GM12878 (cell line): ENCODE data around the gene TMEM11. TPM values are rescaled to one million over a fixed set of nuclear protein-coding genes. Genes with fewer than 3 reads are reported as not detected.

ENCODE experiments used
- ATAC-seq: fragments of 200-7000 bp; cut with Tn5 transposase; 3 replicates; pipeline ENCODE4 v1.9.1; 2020; ENCODE audit warnings: mild to moderate bottlenecking, moderate library complexity
- BruUV-seq: library from RNA; stranded (reverse); fragments of 400-500 nt; replicated peaks from 2 replicates; lab custom pipeline; 2021; lab: Mats Ljungman, UMichigan
- CTCF ChIA-PET: fragments of 300-600 bp; sonication (Branson Sonifier 250); formaldehyde crosslinking; extraction: SDS; loops from one replicate; lab custom pipeline; 2021; ENCODE audit warnings: inconsistent platforms; lab: Yijun Ruan, JAX
- POLR2A ChIA-PET: fragments of 350-600 bp; formaldehyde crosslinking; extraction: SDS; loops from one replicate; lab custom pipeline; 2021; ENCODE audit warnings: inconsistent platforms; lab: Charles Lee
- RAD21 ChIA-PET: fragments of 300-600 bp; sonication (Branson Sonifier 250); formaldehyde crosslinking; loops from one replicate; lab custom pipeline; 2023; ENCODE audit warnings: antibody characterized with exemption; ENCODE audit not compliant: unreplicated experiment; lab: Charles Lee
- SMC1A ChIA-PET: fragments of 300-600 bp; sonication (Branson Sonifier 250); formaldehyde crosslinking; loops from one replicate; lab custom pipeline; 2023; ENCODE audit not compliant: unreplicated experiment, uncharacterized antibody; lab: Charles Lee
- DNase-seq: peaks from one replicate; pipeline ENCODE4 v3.0.0-alpha.2; 2011; ENCODE audit warnings: low read depth, low spot score
- FAIRE-seq: peaks from 3 replicates; lab custom pipeline; 2011; peaks lifted over from hg19 to GRCh38; lab: Jason Lieb, UNC
- H2AFZ ChIP-seq: 2 replicates; pipeline ENCODE4 v1.6.0; 2011; ENCODE audit warnings: low read depth, low read length, control low read depth; ENCODE audit not compliant: control insufficient read depth
- H3K27ac ChIP-seq: 2 replicates; pipeline ENCODE4 v1.5.1; 2011; ENCODE audit warnings: control low read depth; ENCODE audit not compliant: control insufficient read depth, insufficient read depth
- H3K27me3 ChIP-seq, 2 experiments: replicated peaks in 1 of 2; 2 replicates each; pipeline versions ENCODE4 v1.6.0 to v1.6.1; 2011; ENCODE audit warnings: low read length in 1 of 2; ENCODE audit not compliant: control insufficient read depth in 2 of 2, insufficient read depth in 2 of 2
- H3K36me3 ChIP-seq, 2 experiments: 2 replicates each; pipeline ENCODE4 v1.5.1; 2011; ENCODE audit warnings: low read length in 1 of 2; ENCODE audit not compliant: control insufficient read depth in 2 of 2, insufficient read depth in 2 of 2
- H3K4me1 ChIP-seq: 2 replicates; pipeline ENCODE4 v1.6.1; 2011; ENCODE audit warnings: mild to moderate bottlenecking, low read length, moderate library complexity, mixed read lengths; ENCODE audit not compliant: control insufficient read depth, insufficient read depth
- H3K4me2 ChIP-seq: 2 replicates; pipeline ENCODE4 v1.6.0; 2011; ENCODE audit warnings: control low read depth; ENCODE audit not compliant: control insufficient read depth, insufficient read depth
- H3K4me3 ChIP-seq: fragments of 200-600 bp; sonication (generic); 2 replicates; pipeline ENCODE4 v1.5.1; 2016
- H3K79me2 ChIP-seq: 2 replicates; pipeline ENCODE4 v1.6.0; 2011; ENCODE audit warnings: low read length; ENCODE audit not compliant: control insufficient read depth, insufficient read depth
- H3K9ac ChIP-seq: 2 replicates; pipeline ENCODE4 v1.8.0; 2011; ENCODE audit warnings: low read length, control low read depth, mixed read lengths; ENCODE audit not compliant: control insufficient read depth, insufficient read depth
- H3K9me3 ChIP-seq: replicated peaks from 3 replicates; pipeline ENCODE4 v1.5.1; 2011; ENCODE audit warnings: mild to moderate bottlenecking, low read length; ENCODE audit not compliant: control insufficient read depth, insufficient read depth
- H4K20me1 ChIP-seq: 2 replicates; pipeline ENCODE4 v1.6.0; 2011; ENCODE audit not compliant: control insufficient read depth, insufficient read depth
- MTA2 ChIP-seq: fragments of 450-650 bp; IDR thresholded peaks from 2 replicates; pipeline ENCODE4 v1.6.1; 2016; ENCODE audit warnings: low read depth, mild to moderate bottlenecking, moderate library complexity
- RAD21 ChIP-seq: IDR thresholded peaks from 2 replicates; pipeline ENCODE4 v1.6.1; 2011; ENCODE audit warnings: mild to moderate bottlenecking, low read depth, low read length, moderate library complexity; ENCODE audit not compliant: insufficient read depth
- WGBS: methylation state at CpG from one replicate; pipeline ENCODE4 v1.1.6; 2016; ENCODE audit warnings: low lambda C conversion rate; ENCODE audit not compliant: insufficient replicate concordance, insufficient coverage; ENCODE audit errors: missing lambda C conversion rate; 5-methylcytosine and 5-hydroxymethylcytosine counted together
- in situ Hi-C: fragments of 300-500 bp; cut with MboI; formaldehyde crosslinking; loops from 9 replicates; pipeline ENCODE4 v1.14.3; 2018; ENCODE audit warnings: mixed read lengths
- intact Hi-C: fragments of 100-400 bp; cut with micrococcal nuclease; formaldehyde crosslinking; loops from one replicate; pipeline ENCODE4 v1.14.2; 2022; ENCODE audit not compliant: unreplicated experiment
- polyA plus RNA-seq, 11 experiments: library from polyadenylated mRNA; depleted of rRNA in 4 of 11; unstranded in 6 of 11; stranded (reverse) in 5 of 11; fragments of >200 nt; fragmentation: Nextera tagmentation in 4 of 11; fragmentation: Illumina TruSeq in 1 of 11; extraction: Ambion mirVana in 4 of 11; extraction: Trizol in 1 of 11; gene quantifications; 1 replicate in 1 of 11; 2 replicates in 10 of 11; pipeline versions ENCODE4 v1.2.1 to v1.2.3, GENCODE V29; 2011 to 2016; ENCODE audit warnings: inconsistent platforms in 2 of 11, missing spikeins in 2 of 11, low read depth in 1 of 11
- total RNA-seq, 4 experiments: library from RNA; depleted of rRNA in 3 of 4; stranded (reverse); fragments of >200 nt in 3 of 4; fragmentation: Illumina TruSeq in 1 of 4; extraction: Trizol in 1 of 4; gene quantifications; 2 replicates each; pipeline versions ENCODE4 v1.2.1 to v1.2.3, GENCODE V29; 2013 to 2021
- TF ChIP-seq, protein P1 (sequence below): fragments of 450-650 bp; IDR thresholded peaks from 2 replicates; pipeline ENCODE4 v1.6.1; 2017; ENCODE audit warnings: mild to moderate bottlenecking, moderate library complexity

TMEM11 gene
- total and polyA plus RNA-seq, 10 of the 15 experiments (the other 5 are each of a cell fraction or from before 2014, with no cell fraction given), result 14.4 to 63.4 (median 27.2) TPM

- Histone ChIP-seq H3K4me3 (no peak overlapping the region), H4K20me1 (no peaks in the 10 kb centered on the region), H3K27me3 (no peaks in the 10 kb centered on the region), H3K4me2 (peak overlapping the region; percentile 91), H2AFZ (no peak overlapping the region), H3K79me2 (peaks cover 46% of the 10 kb centered on the region), H3K27ac (no peak overlapping the region), H3K9ac (no peak overlapping the region), H3K9me3 (no peaks in the 10 kb centered on the region), H3K4me1 (peaks cover 9% of the 10 kb centered on the region; the same call in 1 of the 2 replicates), H3K36me3 (no peaks in the 10 kb centered on the region; a peak in 1 of 4 replicates)
- ChIA-PET SMC1A (interaction anchor here (0.6 to 1.6 kb wide), 3 partner anchors 84 to 410 kb away, joined by 3 to 6 read pairs (median 5); no protein-coding TSS in a partner anchor), POLR2A (no interaction called here), RAD21 (no interaction called here), CTCF (interaction anchor here (0.8 to 1.7 kb wide), 3 partner anchors 24 to 96 kb away, joined by 3 to 5 read pairs (median 3); no protein-coding TSS in a partner anchor)
- ATAC-seq, result no peak
- 77% methylated on average over 6 of the region's 6 CpGs for WGBS
- no peak for FAIRE-seq
- intact Hi-C loops, result loop anchor here (2.0 kb wide), 1 partner anchor 89 kb away; the partner anchor contains the start of gene DHRS7B
- DNase-seq, result no peak
- no TSS peak for BruUV-seq
- in situ Hi-C loops, result loop anchor here (5.0 kb wide), 1 partner anchor 101 kb away; no protein-coding TSS in a partner anchor
- TF ChIP-seq RAD21 (no peak), MTA2 (no peak)
- TF ChIP-seq, protein P1, sequence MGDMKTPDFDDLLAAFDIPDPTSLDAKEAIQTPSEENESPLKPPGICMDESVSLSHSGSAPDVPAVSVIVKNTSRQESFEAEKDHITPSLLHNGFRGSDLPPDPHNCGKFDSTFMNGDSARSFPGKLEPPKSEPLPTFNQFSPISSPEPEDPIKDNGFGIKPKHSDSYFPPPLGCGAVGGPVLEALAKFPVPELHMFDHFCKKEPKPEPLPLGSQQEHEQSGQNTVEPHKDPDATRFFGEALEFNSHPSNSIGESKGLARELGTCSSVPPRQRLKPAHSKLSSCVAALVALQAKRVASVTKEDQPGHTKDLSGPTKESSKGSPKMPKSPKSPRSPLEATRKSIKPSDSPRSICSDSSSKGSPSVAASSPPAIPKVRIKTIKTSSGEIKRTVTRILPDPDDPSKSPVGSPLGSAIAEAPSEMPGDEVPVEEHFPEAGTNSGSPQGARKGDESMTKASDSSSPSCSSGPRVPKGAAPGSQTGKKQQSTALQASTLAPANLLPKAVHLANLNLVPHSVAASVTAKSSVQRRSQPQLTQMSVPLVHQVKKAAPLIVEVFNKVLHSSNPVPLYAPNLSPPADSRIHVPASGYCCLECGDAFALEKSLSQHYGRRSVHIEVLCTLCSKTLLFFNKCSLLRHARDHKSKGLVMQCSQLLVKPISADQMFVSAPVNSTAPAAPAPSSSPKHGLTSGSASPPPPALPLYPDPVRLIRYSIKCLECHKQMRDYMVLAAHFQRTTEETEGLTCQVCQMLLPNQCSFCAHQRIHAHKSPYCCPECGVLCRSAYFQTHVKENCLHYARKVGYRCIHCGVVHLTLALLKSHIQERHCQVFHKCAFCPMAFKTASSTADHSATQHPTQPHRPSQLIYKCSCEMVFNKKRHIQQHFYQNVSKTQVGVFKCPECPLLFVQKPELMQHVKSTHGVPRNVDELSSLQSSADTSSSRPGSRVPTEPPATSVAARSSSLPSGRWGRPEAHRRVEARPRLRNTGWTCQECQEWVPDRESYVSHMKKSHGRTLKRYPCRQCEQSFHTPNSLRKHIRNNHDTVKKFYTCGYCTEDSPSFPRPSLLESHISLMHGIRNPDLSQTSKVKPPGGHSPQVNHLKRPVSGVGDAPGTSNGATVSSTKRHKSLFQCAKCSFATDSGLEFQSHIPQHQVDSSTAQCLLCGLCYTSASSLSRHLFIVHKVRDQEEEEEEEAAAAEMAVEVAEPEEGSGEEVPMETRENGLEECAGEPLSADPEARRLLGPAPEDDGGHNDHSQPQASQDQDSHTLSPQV, result no peak
Measured at GRCh38 chr17:21215935-21216334, 2.0 kb upstream of the TMEM11 start.
